HG02678 (cell line): ENCODE results near the gene ZNF540.
"Not testable (repeated sequence)": the region's sequence is repeated elsewhere in the genome, so short reads cannot be mapped to it uniquely, and the experiment has no call there.

Experiments used
- ATAC-seq: cut with Tn5 transposase; IDR thresholded peaks from one replicate; pipeline ENCODE4 v1.9.1; 2021; ENCODE audit warnings: mild to moderate bottlenecking, moderate library complexity; ENCODE audit not compliant: unreplicated experiment

ZNF540 gene

GRCh38 chr19:37594304-37594981 lies at the start of gene ZNF540, which contains the start of gene ZNF571:
ZNF540 (plus strand) TSS chr19:37594876; CDS start chr19:37598448, 3,572 bp downstream.
ZNF571 (minus strand) TSS chr19:37594792; CDS start chr19:37586676, 8,116 bp downstream.
- ATAC-seq = peak; percentile 95

DNA sequence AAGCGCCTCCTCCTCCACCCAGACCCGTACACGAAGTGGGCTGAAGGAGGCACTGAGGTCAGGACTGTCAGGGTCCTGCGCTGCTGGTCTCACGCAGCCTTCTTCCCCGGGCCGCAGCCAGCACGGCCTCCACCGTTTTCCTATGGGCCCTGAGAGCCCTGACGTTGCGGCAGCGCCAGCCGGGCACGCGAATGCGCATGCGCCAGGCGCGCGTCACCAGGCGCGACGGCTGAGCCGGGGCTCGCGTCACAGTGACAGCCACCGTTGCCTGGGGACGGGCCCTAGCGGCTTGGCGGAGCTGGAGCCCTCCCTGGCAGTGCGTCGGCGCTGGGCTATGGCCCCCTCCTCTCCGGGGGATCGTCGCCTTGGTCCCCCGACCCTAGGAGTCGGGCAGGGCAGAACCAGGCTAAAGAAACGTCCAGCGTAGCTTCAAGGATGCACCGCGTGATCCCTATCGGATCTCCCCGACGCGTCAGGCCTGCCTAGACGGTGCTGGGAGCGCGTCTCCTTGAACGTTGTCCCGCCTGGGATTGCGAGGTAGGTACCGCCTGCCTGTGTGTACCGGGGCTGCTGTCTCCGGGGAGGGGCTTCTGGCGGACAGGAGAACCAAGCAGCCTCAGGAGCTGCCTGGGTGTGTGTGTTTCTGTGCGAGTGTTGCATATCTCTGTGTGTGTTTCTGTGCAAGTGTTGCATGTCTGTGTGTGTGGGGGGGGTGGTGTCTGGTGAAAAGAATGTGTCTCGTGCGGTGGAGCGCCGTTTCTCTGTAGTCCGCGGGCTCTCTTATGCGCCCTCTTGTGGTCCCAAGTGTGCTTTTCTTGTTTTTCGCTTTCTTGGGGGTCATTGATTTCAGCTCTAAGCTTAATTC lies 43.3 kb upstream of the ZNF540 start:
- ATAC-seq = no peak

DNA sequence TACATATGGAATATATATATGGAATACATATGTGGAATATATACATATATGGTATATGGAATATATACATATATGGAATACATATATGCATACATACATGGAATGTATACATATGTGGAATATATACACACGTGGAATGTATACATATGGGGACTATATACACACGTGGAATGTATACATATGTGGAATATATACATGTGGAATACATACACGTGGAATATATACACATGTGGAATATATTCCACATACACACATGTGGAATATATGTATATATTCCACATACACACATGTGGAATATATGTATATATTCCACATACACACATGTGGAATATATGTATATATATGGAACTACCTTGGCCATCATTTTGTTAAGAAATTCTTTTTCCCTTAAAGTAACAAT lies 31.2 kb upstream of the ZNF540 start:
- no peak for ATAC-seq

DNA sequence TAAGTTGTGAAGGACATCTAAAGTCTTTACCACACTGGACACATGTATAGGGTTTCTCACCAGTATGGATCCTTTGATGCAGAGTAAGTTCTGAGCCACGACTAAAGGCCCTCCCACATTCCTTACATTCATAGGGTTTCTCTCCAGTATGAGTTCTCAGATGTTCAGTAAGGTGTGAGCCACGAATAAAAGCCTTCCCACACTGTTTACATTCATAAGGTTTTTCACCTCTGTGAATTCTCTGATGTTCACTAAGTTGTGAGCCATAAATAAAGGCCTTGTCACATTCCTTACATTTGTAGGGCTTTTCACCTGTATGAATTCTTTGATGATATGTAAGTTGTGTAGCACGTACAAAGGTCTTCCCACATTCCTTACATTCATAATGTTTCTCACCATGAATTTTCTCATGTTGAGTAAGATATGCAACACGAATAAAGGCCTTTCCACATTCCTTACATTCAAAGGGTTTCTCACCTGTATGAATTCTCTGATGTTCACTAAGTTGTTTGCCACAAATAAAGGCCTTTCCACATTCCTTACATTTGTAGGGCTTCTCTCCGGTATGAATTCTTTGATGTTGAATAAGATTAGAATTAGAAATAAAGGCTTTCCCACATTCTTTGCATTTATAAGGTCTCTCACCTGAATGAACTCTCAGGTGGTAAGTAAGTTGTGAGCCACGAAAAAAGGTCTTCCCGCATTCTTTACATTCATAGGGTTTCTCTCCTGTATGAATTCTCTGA lies 29.9 kb upstream of the ZNF540 start:
- ATAC-seq = no peak

DNA sequence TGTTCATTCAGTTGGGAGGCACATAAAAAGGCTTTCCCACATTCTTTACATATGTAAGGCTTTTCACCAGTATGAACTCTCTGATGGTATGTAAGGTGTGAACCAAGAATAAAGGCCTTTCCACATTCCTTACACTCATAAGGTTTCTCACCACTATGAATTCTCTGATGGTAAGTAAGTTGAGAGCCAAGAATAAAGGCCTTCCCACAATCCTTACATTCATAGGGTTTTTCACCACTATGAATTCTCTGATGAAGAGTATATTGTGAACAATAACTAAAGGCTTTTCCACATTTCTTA lies 29.4 kb upstream of the ZNF540 start:
- no peak for ATAC-seq

GRCh38 chr19:37572203-37572602 lies 22.5 kb upstream of the ZNF540 start:
- ATAC-seq = no peak

DNA sequence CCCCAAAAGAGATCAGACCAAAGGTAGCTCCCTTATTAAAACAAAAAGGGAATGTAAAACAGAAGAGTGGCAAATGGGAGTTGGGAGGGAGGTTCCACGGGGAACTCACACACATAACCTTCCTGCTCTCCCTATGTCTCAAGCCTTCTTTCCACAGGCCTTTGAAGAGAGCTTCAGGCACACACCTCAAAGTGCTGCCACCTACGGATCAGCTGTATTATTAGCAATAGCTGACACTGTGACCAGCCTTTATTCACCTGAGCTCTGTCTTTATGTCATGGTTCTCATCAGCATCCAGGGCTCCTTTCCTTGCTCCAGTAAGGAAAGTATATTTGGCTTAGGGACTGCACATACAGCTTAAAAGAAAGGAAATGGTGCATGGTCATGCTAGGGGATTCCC lies 11.3 kb upstream of the ZNF540 start:
- no peak for ATAC-seq

GRCh38 chr19:37593996-37594303 lies 726 bp upstream of the ZNF540 start:
- ATAC-seq = no peak

DNA sequence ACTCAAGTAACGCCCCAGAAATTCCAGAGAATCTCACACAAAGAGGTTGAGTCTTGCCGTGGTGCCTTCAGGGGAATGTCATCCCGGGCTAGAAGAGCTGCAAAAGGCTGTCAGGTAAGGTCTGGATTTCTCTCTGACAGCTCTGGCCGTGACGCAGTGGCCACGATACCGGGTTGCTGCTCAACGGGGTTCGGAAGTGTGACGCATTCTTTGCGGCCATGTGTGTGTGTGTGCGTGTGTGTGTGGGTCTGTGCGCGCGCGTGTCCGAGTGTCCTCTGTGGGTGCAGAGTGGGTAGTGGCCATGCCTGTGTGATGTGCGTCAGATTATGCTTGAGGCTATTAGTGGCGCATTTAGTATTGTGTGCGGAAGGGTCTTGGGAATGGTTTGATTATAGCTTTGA lies 306 bp downstream of the ZNF540 start:
- peak; percentile 37 for ATAC-seq

GRCh38 chr19:37635076-37636056 lies 40.7 kb downstream of the ZNF540 start:
- ATAC-seq = no peak

DNA sequence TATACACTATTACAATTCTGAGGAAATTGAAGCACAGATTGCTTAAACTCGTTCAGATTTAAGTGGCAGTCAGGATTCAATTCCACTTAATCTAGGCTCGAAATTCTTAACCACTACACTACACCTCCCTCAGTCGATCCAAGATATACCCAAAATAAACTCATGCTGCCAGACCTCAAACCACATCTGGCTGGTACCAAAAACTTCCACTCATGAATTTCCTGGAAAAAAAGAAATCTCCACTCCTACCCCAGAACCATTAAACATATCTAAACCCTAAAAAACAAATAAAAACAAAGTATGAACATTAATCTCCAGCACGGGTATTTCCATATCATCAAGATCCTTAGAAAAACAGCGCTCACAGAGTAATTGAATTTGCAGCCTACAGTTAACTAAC lies 59.4 kb downstream of the ZNF540 start:
- ATAC-seq = no peak

DNA sequence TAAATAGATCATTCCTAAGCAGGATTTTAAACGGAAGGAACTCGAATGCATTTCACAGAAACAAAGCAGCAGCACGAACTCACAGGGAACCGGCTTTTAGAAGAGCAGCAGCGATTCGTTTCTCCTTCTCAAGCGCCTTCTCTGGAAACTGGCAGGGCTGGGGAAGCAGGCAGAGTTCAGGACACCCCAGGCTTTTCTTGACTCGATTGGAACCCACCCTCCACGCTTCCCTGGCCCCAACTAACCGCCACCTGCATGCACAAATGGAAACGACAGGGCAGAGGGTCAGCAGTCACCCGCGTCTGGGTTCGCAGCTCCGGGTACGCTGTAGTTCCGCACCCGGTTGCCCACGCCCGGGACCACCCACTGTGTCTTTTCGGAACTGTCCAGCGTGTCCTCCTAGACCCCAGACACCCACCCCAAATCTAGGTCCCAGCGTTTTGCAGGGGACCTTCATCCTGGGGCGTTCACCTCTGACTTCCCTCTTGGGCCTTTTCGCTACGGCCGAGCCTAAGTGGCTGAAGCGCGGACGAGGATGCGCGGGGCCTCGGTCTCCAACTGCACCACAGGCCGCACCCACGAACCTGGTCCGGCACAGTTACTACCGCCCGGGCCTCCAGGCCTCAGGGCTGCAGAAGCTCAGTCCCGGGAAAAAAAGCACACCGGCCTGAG lies 60.1 kb downstream of the ZNF540 start:
- peak; percentile 37 for ATAC-seq

- ATAC-seq = peak; percentile 84
These were observed 60.6 kb downstream of the ZNF540 start, which contains the start of gene ZFP30 for GRCh38 chr19:37655301-37655688. ZFP30 (minus strand) TSS chr19:37655465; CDS start chr19:37647822, 7,643 bp downstream.

DNA sequence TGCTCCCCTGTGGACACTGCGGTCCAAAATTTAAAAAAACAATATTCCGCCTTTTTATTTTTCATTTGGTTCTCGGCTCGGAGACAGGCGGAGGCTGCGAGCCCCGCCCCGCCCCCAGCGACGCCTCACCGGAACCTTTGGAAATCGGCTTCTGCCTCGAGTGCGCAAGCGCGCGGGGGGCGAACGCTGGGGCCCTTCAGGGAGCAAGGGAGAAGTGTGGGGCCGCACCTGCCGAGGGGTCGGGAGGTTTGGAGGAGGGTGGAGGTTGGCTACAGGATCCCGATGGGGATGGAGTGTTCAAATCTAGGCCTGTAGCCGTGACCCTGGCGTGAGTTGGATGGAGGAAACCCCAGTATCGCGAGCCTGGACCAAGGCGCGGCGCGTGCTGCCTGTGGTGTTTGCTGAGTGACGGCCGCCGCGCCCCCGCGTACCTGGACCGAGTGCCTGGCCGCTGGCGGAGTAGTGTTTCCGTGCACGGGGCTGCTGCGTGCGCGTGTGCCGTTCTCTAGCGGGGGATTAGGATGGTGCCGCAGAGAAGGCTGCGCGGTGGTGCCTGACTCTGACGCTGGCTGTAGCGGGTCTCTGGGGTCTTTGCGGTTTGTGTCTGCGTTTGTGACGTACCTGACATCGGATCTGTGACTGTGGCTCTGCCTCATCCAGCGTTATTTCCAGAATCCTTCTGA lies 61.2 kb downstream of the ZNF540 start:
- ATAC-seq = peak; percentile 66

GRCh38 chr19:37657157-37657556 lies 62.5 kb downstream of the ZNF540 start:
- not testable (repeated sequence) for ATAC-seq
